ENCODE results near the gene MEGF6. TPM values are rescaled to one million over a fixed set of nuclear protein-coding genes. Genes with fewer than 3 reads are reported as not detected.

The MEGF6 gene
- total RNA-seq, 1 donor, result 2.2 TPM

- TF ChIP-seq CTCF (IDR thresholded peaks at IDR 0.05; ENCODE audit: insufficient read depth, low read depth, low read length), result no peak
- no peak overlapping the region for H3K4me3 ChIP-seq (ENCODE audit: low read depth, low read length)
- DNase-seq (ENCODE audit: low read depth), result no peak
These were observed 116.7 kb downstream of the MEGF6 start for GRCh38 chr1:3494321-3495308.

GRCh38 chr1:3492545-3493246 lies 118.6 kb downstream of the MEGF6 start:
- DNase-seq (ENCODE audit: low read depth), result no peak
- no peak for TF ChIP-seq CTCF (IDR thresholded peaks at IDR 0.05; ENCODE audit: insufficient read depth, low read depth, low read length)
- H3K4me3 ChIP-seq (ENCODE audit: low read depth, low read length), result no peak overlapping the region

- TF ChIP-seq CTCF (IDR thresholded peaks at IDR 0.05; ENCODE audit: insufficient read depth, low read depth, low read length), result peak; percentile 91
- DNase-seq (ENCODE audit: low read depth), result peak; percentile 26
These were observed 119.7 kb downstream of the MEGF6 start for GRCh38 chr1:3491291-3492246.

GRCh38 chr1:3490046-3490745 lies 121.1 kb downstream of the MEGF6 start:
- no peak for DNase-seq (ENCODE audit: low read depth)
- no peak overlapping the region for H3K4me3 ChIP-seq (ENCODE audit: low read depth, low read length)
- TF ChIP-seq CTCF (IDR thresholded peaks at IDR 0.05; ENCODE audit: insufficient read depth, low read depth, low read length), result no peak

More at GRCh38 chr1:3491291-3492246, 119.7 kb downstream of the MEGF6 start:
- no peak overlapping the region for H3K4me3 ChIP-seq (ENCODE audit: low read depth, low read length)

GRCh38 chr1:3488432-3488831 lies 122.9 kb downstream of the MEGF6 start:
- DNase-seq (ENCODE audit: low read depth), result no peak
- H3K4me3 ChIP-seq (ENCODE audit: low read depth, low read length), result no peak overlapping the region
- TF ChIP-seq CTCF (IDR thresholded peaks at IDR 0.05; ENCODE audit: insufficient read depth, low read depth, low read length), result no peak
